ENCODE results near the gene SPEF1. TPM values are rescaled to one million over a fixed set of nuclear protein-coding genes. Genes with fewer than 3 reads are reported as not detected.

Gene SPEF1
- total and polyA plus RNA-seq, 2 of the 4 experiments (the other 2 are of a cell fraction): 0.15 TPM; not detected in 1

GRCh38 chr20:3812975-3813847, 32.0 kb upstream of the SPEF1 start:
- no peak for DNase-seq
- H4K91ac ChIP-seq (ENCODE audit: insufficient read depth, low read depth, low read length): peak overlapping the region; percentile 79
- peak overlapping the region; percentile 35; the same call in 1 of the 2 replicates for H3K23ac ChIP-seq (ENCODE audit: low read depth, low read length)
- in situ Hi-C loops (cut with MboI; ENCODE audit: low sequenced_read_pairs): no loop called here
- no peaks in the 10 kb centered on the region for H3K27me3 ChIP-seq (ENCODE audit: control insufficient read depth, insufficient read depth, low read length)
- peak overlapping the region; percentile 63 for H2AFZ ChIP-seq (replicated peaks; ENCODE audit: low read length, poor library complexity)
- WGBS, 2 experiments (ENCODE audit: extremely low coverage in 2 of 2, insufficient read length in 1 of 2): 92% methylated on average over 5 of the region's 8 CpGs; no CpG with 5 or more reads in 1 of the 2 experiments
- peaks cover 4 to 26% of the 10 kb centered on the region in 2 experiments; a peak in 3 of 4 replicates for H3K79me1 ChIP-seq (ENCODE audit: low read depth in 1 of 2, low read length in 2 of 2)
- POLR2A ChIA-PET (ENCODE audit: unreplicated experiment): no interaction called here
- H2BK15ac ChIP-seq (ENCODE audit: low read depth, low read length): peak overlapping the region; percentile 88; the same call in 2 of the 3 replicates
- H3K14ac ChIP-seq (replicated peaks; ENCODE audit: low read depth, low read length): peak overlapping the region; percentile 53; the same call in 1 of the 2 replicates
- H2BK5ac ChIP-seq (ENCODE audit: low read depth, low read length, poor library complexity, severe bottlenecking): peak overlapping the region; percentile 70
- CTCF ChIA-PET: no interaction called here
- H2AK9ac ChIP-seq (replicated peaks; ENCODE audit: low read depth, low read length, poor library complexity): peak overlapping the region; percentile 3
- ATAC-seq (ENCODE audit: low read depth): no peak
- H3K9me1 ChIP-seq (ENCODE audit: insufficient read depth, low read length): peaks cover 12% of the 10 kb centered on the region
- peak overlapping the region; percentile 28; the same call in 1 of the 2 replicates for H3K56ac ChIP-seq (ENCODE audit: extremely low read depth, insufficient read depth, low read length)
- TF ChIP-seq, protein P1, sequence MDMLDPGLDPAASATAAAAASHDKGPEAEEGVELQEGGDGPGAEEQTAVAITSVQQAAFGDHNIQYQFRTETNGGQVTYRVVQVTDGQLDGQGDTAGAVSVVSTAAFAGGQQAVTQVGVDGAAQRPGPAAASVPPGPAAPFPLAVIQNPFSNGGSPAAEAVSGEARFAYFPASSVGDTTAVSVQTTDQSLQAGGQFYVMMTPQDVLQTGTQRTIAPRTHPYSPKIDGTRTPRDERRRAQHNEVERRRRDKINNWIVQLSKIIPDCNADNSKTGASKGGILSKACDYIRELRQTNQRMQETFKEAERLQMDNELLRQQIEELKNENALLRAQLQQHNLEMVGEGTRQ (IDR thresholded peaks at IDR 0.05; ENCODE audit: low read depth, low read length): no peak
- TF ChIP-seq NFE2L2 (IDR thresholded peaks at IDR 0.05; ENCODE audit: low read depth, low read length) (no peak), MXI1 (IDR thresholded peaks at IDR 0.05; ENCODE audit: borderline replicate concordance, low read depth, low read length) (no peak), SMC3 (IDR thresholded peaks at IDR 0.05; ENCODE audit: low read depth, low read length) (no peak), POLR2A (IDR thresholded peaks at IDR 0.05; ENCODE audit: low read depth, low read length) (no peak), MAZ (IDR thresholded peaks at IDR 0.05; ENCODE audit: borderline replicate concordance, low read depth, low read length) (no peak), RCOR1 (IDR thresholded peaks at IDR 0.05; ENCODE audit: insufficient replicate concordance, low read length) (no peak), MAFK (IDR thresholded peaks at IDR 0.05; ENCODE audit: low read depth, low read length) (no peak)
- H3K4me2 ChIP-seq (ENCODE audit: low read depth, low read length): no peak overlapping the region
- H3K4ac ChIP-seq (ENCODE audit: low read depth, low read length): peak overlapping the region; percentile 91
- peaks cover 14% of the 10 kb centered on the region for H3K4me1 ChIP-seq (ENCODE audit: control insufficient read depth, insufficient read depth, low read length)
- no peak overlapping the region for H3K4me3 ChIP-seq (ENCODE audit: insufficient read depth, low read depth, low read length)
- H4K20me1 ChIP-seq (ENCODE audit: insufficient read depth, low read length): no peaks in the 10 kb centered on the region
- peak overlapping the region; percentile 69 for H4K5ac ChIP-seq (ENCODE audit: low read depth, low read length)
- BruUV-seq (replicated peaks): no TSS peak
- no peaks in the 10 kb centered on the region for H3K36me3 ChIP-seq (ENCODE audit: control insufficient read depth, insufficient read depth, low read length)
- no peak overlapping the region for H3K9ac ChIP-seq (ENCODE audit: low read depth, low read length)
- H2BK20ac ChIP-seq (ENCODE audit: low read depth, low read length): peak overlapping the region; percentile 52
- H2BK120ac ChIP-seq (ENCODE audit: low read depth, low read length): peak overlapping the region; percentile 62
- peak overlapping the region; percentile 60 for H3K18ac ChIP-seq (ENCODE audit: low read depth, low read length)
- dilution Hi-C loops (cut with HindIII; ENCODE audit: low sequenced_read_pairs, unreplicated experiment): no loop called here
- no peaks in the 10 kb centered on the region for H3K9me3 ChIP-seq (ENCODE audit: control insufficient read depth, insufficient read depth, low read length)
- H3K27ac ChIP-seq (ENCODE audit: insufficient read depth, low read length): peak overlapping the region; percentile 47; the same call in 1 of the 2 replicates
- intact Hi-C loops (cut with micrococcal nuclease): loop anchor here (2.0 kb wide), 1 partner anchor 14 kb away; no protein-coding TSS in a partner anchor
- H4K8ac ChIP-seq (ENCODE audit: low read depth in 2 of 2, low read length in 2 of 2): peak overlapping the region; percentile 40 to 81; a peak in 3 of 4 replicates
- H2AK5ac ChIP-seq (ENCODE audit: low read depth, low read length): peak overlapping the region; percentile 98

Data from IMR-90 (cell line).